A673 (cell line): ENCODE measurements around the gene SYNGR1. TPM values are rescaled to one million over a fixed set of nuclear protein-coding genes. Genes with fewer than 3 reads are reported as not detected.

Experiments used
- BruUV-seq: library from RNA; stranded (reverse); fragments of 400-500 nt; replicated peaks from 2 replicates; lab custom pipeline; 2021; lab: Mats Ljungman, UMichigan
- CTCF ChIA-PET: fragments of 300-600 bp; sonication (Branson Sonifier 250); formaldehyde crosslinking; loops from one replicate; lab custom pipeline; 2022; ENCODE audit warnings: antibody characterized with exemption; lab: Charles Lee
- POLR2A ChIA-PET: fragments of 300-600 bp; sonication (Branson Sonifier 250); formaldehyde crosslinking; loops from one replicate; lab custom pipeline; 2022; ENCODE audit warnings: antibody characterized with exemption; ENCODE audit not compliant: low non-redundant PET; lab: Charles Lee
- DNase-seq: peaks from one replicate; pipeline ENCODE4 v3.0.0-alpha.2; 2015; ENCODE audit warnings: low spot score
- H3K27ac ChIP-seq: fragments of 200-600 bp; sonication (generic); 2 replicates; pipeline ENCODE4 v1.5.1; 2016; ENCODE audit warnings: mixed run types, low read depth, mild to moderate bottlenecking, mixed read lengths, antibody characterized with exemption, low read length; ENCODE audit not compliant: poor library complexity, severe bottlenecking
- H3K27me3 ChIP-seq: fragments of 200-600 bp; sonication (generic); replicated peaks from 2 replicates; pipeline ENCODE4 v1.6.1; 2017; ENCODE audit warnings: mixed run types, low read depth, mild to moderate bottlenecking, mixed read lengths, antibody characterized with exemption, low read length; ENCODE audit not compliant: insufficient read depth, poor library complexity
- H3K36me3 ChIP-seq: fragments of 200-600 bp; sonication (generic); 2 replicates; pipeline ENCODE4 v1.6.1; 2016; ENCODE audit warnings: mixed run types, mild to moderate bottlenecking, mixed read lengths, antibody characterized with exemption, low read length; ENCODE audit not compliant: insufficient read depth, poor library complexity, severe bottlenecking
- H3K4me1 ChIP-seq: fragments of 200-600 bp; sonication (generic); 2 replicates; pipeline ENCODE4 v1.6.1; 2017; ENCODE audit warnings: mixed run types, mild to moderate bottlenecking, mixed read lengths, antibody characterized with exemption, low read length; ENCODE audit not compliant: insufficient read depth, poor library complexity, severe bottlenecking
- H3K4me3 ChIP-seq: fragments of 200-600 bp; sonication (generic); 2 replicates; pipeline ENCODE4 v1.5.1; 2016; ENCODE audit warnings: low read depth, mixed run types, mild to moderate bottlenecking, mixed read lengths, low read length; ENCODE audit not compliant: poor library complexity, severe bottlenecking
- H3K9me3 ChIP-seq: fragments of 200-600 bp; sonication (generic); 2 replicates; pipeline ENCODE4 v1.6.1; 2016; ENCODE audit warnings: mixed run types, low read depth, mild to moderate bottlenecking, mixed read lengths, antibody characterized with exemption, low read length; ENCODE audit not compliant: poor library complexity, severe bottlenecking
- EZH2 ChIP-seq: fragments of 200-600 bp; sonication (generic); IDR thresholded peaks from 2 replicates; pipeline ENCODE4 v1.6.1; 2017; ENCODE audit warnings: borderline replicate concordance, low read depth, mild to moderate bottlenecking, mixed read lengths, antibody characterized with exemption, low read length; ENCODE audit not compliant: poor library complexity, severe bottlenecking
- intact Hi-C: fragments of 100-400 bp; cut with micrococcal nuclease; formaldehyde crosslinking; loops from one replicate; pipeline ENCODE4 v1.10.0; 2022; ENCODE audit not compliant: unreplicated experiment
- total RNA-seq: library from RNA; stranded (reverse); gene quantifications from 2 replicates; pipeline ENCODE4 v1.2.3, GENCODE V29; 2021
- TF ChIP-seq, protein P1 (sequence below): fragments of 300-800, 200-600 bp; sonication (generic); conservative IDR thresholded peaks from 2 replicates; pipeline ENCODE4 v1.5.1; 2017; ENCODE audit warnings: low read depth, mild to moderate bottlenecking, antibody characterized with exemption, low read length, moderate library complexity, mixed read lengths

SYNGR1 gene
- total RNA-seq, 1 experiment from 2014 or later, result 31.7 TPM

DNA sequence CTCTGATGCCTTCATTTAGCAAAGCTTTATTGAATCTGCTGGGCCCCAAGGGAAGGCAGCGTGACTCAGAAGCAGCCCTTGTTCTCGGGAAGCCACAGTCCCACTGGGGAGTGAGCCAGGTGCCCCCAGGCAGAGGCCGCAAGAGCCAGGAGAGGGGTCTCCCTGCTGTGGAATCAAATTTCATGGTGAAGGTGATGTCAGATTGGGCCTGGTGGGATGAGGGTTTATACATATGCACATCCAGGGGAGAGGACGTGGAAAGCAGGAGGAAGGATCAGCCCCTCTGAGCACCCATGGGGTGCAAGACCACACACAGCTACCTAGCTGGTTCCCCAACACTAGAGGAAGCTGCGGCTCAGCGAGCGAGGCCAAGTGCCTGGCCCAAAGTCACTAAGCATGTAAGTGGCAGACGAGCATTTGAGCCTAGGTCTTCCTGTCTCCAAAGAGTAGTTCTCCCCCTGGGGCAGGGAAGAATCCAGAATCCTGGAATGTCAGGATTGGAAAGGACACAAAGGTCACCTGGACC, 2.0 kb downstream of the SYNGR1 start:
- no peak for TF ChIP-seq EZH2
- TF ChIP-seq, protein P1, sequence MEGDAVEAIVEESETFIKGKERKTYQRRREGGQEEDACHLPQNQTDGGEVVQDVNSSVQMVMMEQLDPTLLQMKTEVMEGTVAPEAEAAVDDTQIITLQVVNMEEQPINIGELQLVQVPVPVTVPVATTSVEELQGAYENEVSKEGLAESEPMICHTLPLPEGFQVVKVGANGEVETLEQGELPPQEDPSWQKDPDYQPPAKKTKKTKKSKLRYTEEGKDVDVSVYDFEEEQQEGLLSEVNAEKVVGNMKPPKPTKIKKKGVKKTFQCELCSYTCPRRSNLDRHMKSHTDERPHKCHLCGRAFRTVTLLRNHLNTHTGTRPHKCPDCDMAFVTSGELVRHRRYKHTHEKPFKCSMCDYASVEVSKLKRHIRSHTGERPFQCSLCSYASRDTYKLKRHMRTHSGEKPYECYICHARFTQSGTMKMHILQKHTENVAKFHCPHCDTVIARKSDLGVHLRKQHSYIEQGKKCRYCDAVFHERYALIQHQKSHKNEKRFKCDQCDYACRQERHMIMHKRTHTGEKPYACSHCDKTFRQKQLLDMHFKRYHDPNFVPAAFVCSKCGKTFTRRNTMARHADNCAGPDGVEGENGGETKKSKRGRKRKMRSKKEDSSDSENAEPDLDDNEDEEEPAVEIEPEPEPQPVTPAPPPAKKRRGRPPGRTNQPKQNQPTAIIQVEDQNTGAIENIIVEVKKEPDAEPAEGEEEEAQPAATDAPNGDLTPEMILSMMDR, result no peak
- no peaks in the 10 kb centered on the region for H3K9me3 ChIP-seq
- CTCF ChIA-PET, result no interaction called here
- BruUV-seq, result no TSS peak
- DNase-seq, result peak; percentile 30
- H3K4me1 ChIP-seq, result peaks cover 21% of the 10 kb centered on the region
- POLR2A ChIA-PET, result no interaction called here
- no peaks in the 10 kb centered on the region for H3K36me3 ChIP-seq
- intact Hi-C loops, result no loop called here
- H3K4me3 ChIP-seq, result no peak overlapping the region
- H3K27ac ChIP-seq, result peak overlapping the region; percentile 32
- H3K27me3 ChIP-seq, result no peaks in the 10 kb centered on the region

DNA sequence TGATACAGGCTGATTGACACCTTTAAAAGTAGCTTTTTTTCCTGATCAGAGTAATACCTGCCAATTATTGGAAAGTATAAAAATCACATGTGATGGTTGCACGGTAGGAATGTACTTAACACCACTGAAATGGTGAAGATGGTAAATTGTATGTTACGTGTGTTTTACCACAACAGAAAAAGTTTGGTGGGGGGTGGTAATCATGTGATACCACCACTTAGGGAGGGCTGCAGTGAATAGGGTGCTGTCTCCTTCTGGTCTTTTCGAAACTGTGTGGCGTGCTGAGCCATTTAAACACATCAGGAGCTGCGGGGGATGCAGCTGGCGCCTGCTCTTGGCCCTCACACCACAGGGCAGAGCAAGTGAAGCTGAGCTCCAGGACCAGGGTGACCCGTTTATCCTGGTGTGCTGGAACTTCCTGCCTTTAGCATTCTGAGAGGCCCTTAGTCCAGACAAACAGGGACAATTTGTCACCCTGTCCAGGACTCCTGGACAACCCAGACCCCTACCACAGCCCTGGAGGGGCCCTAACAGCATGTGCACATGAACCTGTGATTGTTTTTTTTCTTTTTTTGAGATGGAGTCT, 2.6 kb downstream of the SYNGR1 start:
- intact Hi-C loops, result no loop called here
- Histone ChIP-seq H3K4me1 (peaks cover 21% of the 10 kb centered on the region), H3K27ac (peak overlapping the region; percentile 32), H3K27me3 (no peaks in the 10 kb centered on the region), H3K36me3 (no peaks in the 10 kb centered on the region), H3K9me3 (no peaks in the 10 kb centered on the region), H3K4me3 (no peak overlapping the region)
- POLR2A ChIA-PET, result no interaction called here
- CTCF ChIA-PET, result no interaction called here
- BruUV-seq, result no TSS peak
- TF ChIP-seq, protein P1, result no peak
- no peak for TF ChIP-seq EZH2
- no peak for DNase-seq

DNA sequence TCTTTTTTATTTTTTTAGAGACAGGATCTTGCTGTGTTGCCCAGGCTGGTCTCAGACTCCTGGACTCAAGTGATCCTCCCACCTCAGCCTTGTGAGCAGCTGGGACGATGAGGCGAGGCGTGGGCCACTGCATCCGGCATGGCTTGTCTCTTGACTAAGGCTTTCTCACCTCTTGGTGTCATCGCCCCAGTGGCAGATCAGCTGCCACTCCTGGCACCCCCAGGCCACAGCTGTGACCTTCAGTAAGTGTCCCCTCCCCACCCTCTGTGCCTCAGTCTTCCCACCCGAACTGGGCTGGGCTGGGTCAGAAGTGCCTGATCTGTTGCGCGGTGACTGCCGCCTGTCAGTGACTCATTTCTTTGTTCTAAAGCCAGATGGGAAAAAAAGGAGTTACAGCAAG, 3.6 kb downstream of the SYNGR1 start:
- Histone ChIP-seq H3K4me1 (peaks cover 21% of the 10 kb centered on the region), H3K9me3 (no peaks in the 10 kb centered on the region), H3K4me3 (no peak overlapping the region), H3K27me3 (no peaks in the 10 kb centered on the region), H3K36me3 (no peaks in the 10 kb centered on the region), H3K27ac (peak overlapping the region; percentile 30)
- intact Hi-C loops, result no loop called here
- DNase-seq, result no peak
- TF ChIP-seq EZH2, result no peak
- TF ChIP-seq, protein P1, result no peak
- ChIA-PET CTCF (no interaction called here), POLR2A (no interaction called here)
- no TSS peak for BruUV-seq
